KOPT-K1 (cell line): ENCODE data around the gene ADAMTSL1.
"Not testable (repeated sequence)": the region's sequence is repeated elsewhere in the genome, so short reads cannot be mapped to it uniquely, and the experiment has no call there.

Source experiments
- H3K27ac ChIP-seq: fragments of 200-600 bp; sonication (generic); 2 replicates; pipeline ENCODE4 v1.5.1; 2016; ENCODE audit warnings: antibody characterized with exemption, mild to moderate bottlenecking, low read depth, low read length; ENCODE audit not compliant: poor library complexity, severe bottlenecking
- H3K36me3 ChIP-seq: fragments of 200-600 bp; sonication (generic); 2 replicates; pipeline ENCODE4 v1.5.1; 2017; ENCODE audit warnings: antibody characterized with exemption, mild to moderate bottlenecking, low read length, moderate library complexity; ENCODE audit not compliant: insufficient read depth
- H3K9me3 ChIP-seq: fragments of 200-600 bp; sonication (generic); 2 replicates; pipeline ENCODE4 v1.5.1; 2017; ENCODE audit warnings: antibody characterized with exemption, low read length, mild to moderate bottlenecking; ENCODE audit not compliant: insufficient read depth, poor library complexity, severe bottlenecking

The ADAMTSL1 gene

DNA sequence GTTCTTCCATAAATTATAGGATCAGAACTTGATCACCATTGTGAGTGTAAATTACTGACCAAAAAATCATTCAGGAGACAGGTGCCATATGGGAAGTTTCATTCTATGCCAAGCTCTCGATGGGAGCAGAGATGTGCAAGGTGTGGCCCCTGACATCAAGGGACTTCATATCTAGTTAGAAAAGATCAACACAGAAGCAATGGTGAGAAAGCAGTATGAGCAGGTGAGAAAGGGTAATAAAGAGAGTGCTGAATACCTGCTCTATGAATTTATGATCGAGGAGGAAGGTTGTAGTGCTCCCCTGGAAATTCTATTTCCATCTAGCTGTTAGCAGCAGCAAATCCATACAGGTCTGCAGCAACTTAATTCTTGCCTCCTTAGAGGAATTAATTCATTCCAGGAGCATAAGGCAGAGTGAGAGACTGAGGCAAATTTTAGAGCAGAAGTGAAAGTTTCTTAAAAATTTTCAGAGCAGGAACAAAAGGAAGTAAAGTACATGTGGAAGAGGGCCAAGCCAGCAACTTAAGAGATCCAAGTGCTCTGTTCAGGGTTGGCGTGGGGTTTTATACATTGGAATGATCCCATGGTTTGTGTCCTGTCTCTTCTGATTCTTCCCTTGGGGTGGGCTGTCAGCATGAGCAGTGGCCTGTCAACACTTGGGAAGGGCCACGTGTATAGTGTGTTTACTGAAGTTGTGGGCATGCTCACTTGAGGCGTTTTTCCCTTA lies 377.3 kb downstream of the ADAMTSL1 start:
- no peaks in the 10 kb centered on the region for H3K36me3 ChIP-seq
- no peaks in the 10 kb centered on the region for H3K9me3 ChIP-seq
- H3K27ac ChIP-seq: no peak overlapping the region

GRCh38 chr9:18855656-18856055 lies 381.7 kb downstream of the ADAMTSL1 start:
- Histone ChIP-seq H3K36me3 (no peaks in the 10 kb centered on the region), H3K27ac (no peak overlapping the region), H3K9me3 (no peaks in the 10 kb centered on the region)

- Histone ChIP-seq H3K27ac (no peak overlapping the region), H3K36me3 (no peaks in the 10 kb centered on the region), H3K9me3 (no peaks in the 10 kb centered on the region)
Measured at GRCh38 chr9:18857334-18857733, 383.4 kb downstream of the ADAMTSL1 start.

- no peaks in the 10 kb centered on the region for H3K36me3 ChIP-seq
- no peaks in the 10 kb centered on the region for H3K9me3 ChIP-seq
- no peak overlapping the region for H3K27ac ChIP-seq
Measured at GRCh38 chr9:18857769-18858168, 383.8 kb downstream of the ADAMTSL1 start.

DNA sequence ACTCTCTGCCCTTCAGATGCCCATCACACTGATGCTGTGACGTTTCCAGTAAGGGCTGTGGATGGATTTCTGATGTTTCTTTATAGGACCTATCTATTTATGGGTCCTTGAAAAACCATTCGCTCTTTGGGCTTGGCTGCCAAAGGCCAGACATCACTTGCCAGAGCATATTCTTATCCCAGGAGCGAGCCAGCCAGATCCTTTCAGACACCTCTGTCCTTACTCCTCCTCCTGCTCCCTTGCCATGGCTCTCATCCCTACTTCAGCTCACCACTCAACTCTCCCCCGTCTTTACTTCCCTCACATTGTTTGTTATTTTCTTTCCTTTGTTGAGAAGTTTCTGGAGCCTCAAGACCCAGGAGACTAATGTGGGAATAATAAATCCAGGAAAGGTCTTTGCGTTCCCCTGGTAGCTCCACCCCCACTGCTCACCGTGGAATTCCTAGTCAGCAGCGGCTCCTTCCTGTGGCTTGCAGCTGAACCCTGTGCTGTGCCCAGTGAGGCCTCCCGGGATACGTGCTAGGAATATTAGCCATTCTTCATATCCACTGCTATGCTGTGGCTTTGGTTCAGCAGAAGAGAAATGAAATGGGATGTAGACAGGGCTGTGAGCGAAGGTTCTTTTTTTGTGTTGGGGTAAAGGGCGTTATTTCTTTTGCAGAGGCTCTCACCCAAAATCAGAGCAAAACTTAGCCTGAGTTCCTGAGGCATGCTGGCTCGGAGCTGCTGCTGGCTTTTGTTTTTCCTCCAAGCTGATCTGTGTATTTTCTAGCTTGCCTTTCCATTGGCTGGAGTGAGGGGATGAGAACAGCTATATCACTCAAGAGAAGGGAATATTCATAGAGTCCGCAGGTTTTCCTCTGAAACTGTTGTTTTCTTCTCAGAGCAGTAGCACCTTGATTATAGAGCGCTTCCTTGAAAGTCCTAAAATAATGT lies 387.9 kb downstream of the ADAMTSL1 start:
- Histone ChIP-seq H3K36me3 (no peaks in the 10 kb centered on the region), H3K27ac (no peak overlapping the region), H3K9me3 (no peaks in the 10 kb centered on the region)

- no peaks in the 10 kb centered on the region for H3K9me3 ChIP-seq
- H3K27ac ChIP-seq: no peak overlapping the region
- H3K36me3 ChIP-seq: no peaks in the 10 kb centered on the region
Measured at GRCh38 chr9:18863791-18864190, 389.8 kb downstream of the ADAMTSL1 start.

- no peaks in the 10 kb centered on the region for H3K36me3 ChIP-seq
- no peaks in the 10 kb centered on the region for H3K9me3 ChIP-seq
- no peak overlapping the region for H3K27ac ChIP-seq
Measured at GRCh38 chr9:18864516-18864915, 390.6 kb downstream of the ADAMTSL1 start.

DNA sequence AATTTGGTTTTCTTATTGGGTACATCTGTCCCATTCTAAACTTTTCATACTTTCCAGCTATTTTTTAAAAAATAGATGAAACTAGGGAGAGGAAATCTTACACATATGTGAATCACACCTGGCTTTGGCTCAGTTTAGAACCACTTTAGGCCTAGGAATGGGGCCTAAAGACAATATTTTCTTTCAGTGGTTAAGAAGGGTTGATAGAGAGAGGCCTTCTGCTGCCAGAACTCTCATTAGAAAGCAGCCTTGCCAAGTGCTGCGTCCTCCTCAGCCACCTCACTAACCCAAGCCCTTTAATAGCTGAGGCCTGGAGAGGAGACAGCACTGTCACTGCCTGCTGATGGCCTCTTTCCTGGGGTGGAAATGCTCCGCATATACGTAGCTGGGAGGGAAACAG lies 391.6 kb downstream of the ADAMTSL1 start:
- Histone ChIP-seq H3K36me3 (no peaks in the 10 kb centered on the region), H3K27ac (no peak overlapping the region), H3K9me3 (peaks cover 6% of the 10 kb centered on the region)

DNA sequence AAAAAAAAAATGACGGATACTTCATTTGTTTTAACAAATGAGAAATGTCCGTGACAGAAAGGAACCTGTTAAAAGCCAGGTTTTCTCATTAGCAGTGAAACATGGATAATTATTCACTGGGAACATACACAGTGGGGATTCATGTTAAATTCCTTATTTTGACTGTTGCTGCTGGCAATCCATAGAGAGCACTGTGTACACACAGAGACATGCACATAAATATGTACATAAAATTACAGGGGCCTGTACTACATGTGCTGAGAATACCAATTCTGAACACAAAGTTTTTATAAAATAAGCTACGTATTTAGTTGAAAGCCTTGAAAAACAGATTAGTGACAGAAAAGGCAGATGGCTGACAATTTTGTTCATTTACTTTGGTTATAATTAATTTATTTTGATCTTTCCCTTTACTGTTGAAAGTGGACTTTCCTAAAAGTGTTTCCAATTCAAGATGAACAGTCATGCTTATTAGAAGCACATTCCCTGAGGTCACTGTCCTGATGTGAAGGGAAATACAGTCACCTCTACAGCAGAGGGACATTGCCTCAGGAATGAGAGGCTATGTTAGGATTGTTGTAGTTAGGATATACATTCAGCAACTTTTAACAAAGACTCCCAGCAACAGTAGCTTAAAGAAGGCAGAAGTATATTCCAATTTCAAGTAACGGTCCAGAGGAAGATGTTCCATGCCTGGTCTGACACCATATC lies 392.3 kb downstream of the ADAMTSL1 start:
- no peaks in the 10 kb centered on the region for H3K36me3 ChIP-seq
- peaks cover 7% of the 10 kb centered on the region for H3K9me3 ChIP-seq
- H3K27ac ChIP-seq: no peak overlapping the region

GRCh38 chr9:18869725-18870124 lies 395.8 kb downstream of the ADAMTSL1 start:
- Histone ChIP-seq H3K36me3 (no peaks in the 10 kb centered on the region), H3K27ac (no peak overlapping the region)

DNA sequence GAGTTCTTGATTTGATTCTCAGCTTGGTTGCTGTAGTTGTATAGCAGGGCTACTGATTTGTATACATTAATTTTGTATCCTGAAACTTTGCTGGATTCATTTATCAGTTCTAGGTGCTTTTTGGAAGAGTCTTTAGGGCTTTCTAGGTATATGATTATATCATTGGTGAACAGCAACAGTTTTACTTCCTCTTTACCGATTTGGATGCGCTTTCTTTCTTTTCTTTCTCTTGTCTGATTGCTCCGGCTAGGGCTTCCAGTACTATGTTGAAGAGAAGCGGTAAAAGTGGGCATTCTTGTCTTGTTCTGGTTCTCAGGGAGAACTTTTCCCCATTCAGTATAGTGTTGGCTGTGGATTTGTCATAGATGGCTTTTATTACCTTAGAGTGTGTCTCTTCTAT lies 400.1 kb downstream of the ADAMTSL1 start:
- H3K9me3 ChIP-seq: peaks cover 7% of the 10 kb centered on the region
- no peaks in the 10 kb centered on the region for H3K36me3 ChIP-seq
- H3K27ac ChIP-seq: no peak overlapping the region

More at GRCh38 chr9:18869725-18870124, 395.8 kb downstream of the ADAMTSL1 start:
- H3K9me3 ChIP-seq: peaks cover 7% of the 10 kb centered on the region

DNA sequence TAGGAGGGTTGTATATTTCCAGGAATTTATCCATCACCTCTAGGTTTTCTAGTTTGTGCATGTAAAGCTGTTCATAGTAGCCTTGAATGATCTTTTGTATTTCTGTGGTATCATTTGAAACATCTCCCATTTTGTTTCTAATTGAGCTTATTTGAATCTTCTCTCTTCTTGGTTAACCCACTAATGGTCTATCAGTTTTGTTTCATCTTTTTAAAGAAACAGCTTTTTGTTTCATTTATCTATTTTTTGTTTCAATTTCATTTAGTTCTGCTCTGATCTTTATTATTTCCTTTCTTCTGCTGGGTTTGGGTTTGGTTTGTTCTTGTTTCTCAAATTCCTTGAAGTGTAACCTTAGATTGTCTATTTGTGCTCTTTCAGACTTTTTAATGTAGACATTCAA lies 401.0 kb downstream of the ADAMTSL1 start:
- H3K27ac ChIP-seq, H3K36me3 ChIP-seq, H3K9me3 ChIP-seq: not testable (repeated sequence)

- Histone ChIP-seq H3K27ac (no peak overlapping the region), H3K36me3 (no peaks in the 10 kb centered on the region)
Measured at GRCh38 chr9:18877984-18878383, 404.0 kb downstream of the ADAMTSL1 start.

DNA sequence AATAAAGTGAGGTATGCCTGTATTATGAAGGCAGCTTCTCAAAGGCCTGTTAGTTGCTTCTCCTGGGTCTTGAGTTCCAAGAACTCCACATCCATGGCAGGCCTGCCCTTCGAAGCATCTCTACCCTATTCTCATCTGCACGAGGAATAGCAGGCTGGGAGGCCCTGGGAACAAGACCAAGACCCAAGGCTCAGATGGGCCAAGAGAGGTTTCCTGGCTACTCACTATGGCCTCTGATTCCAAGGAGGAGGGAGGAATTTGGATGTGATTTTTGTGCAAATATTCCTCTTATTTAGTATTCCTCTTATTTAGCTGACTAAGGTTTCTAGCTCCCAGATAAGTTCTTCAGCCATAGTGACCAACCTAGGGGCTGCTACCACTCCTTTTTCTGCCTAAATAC lies 407.8 kb downstream of the ADAMTSL1 start:
- no peaks in the 10 kb centered on the region for H3K36me3 ChIP-seq
- peaks cover 16% of the 10 kb centered on the region for H3K9me3 ChIP-seq
- H3K27ac ChIP-seq: no peak overlapping the region

More at GRCh38 chr9:18877984-18878383, 404.0 kb downstream of the ADAMTSL1 start:
- peaks cover 5% of the 10 kb centered on the region for H3K9me3 ChIP-seq

- Histone ChIP-seq H3K36me3 (no peaks in the 10 kb centered on the region), H3K27ac (no peak overlapping the region), H3K9me3 (peaks cover 15% of the 10 kb centered on the region)
Measured at GRCh38 chr9:18887546-18887945, 413.6 kb downstream of the ADAMTSL1 start.
